Astrocyte of the cerebellum (primary cell): ENCODE results near the gene SPPL2A.
"Not testable (repeated sequence)": the region's sequence is repeated elsewhere in the genome, so short reads cannot be mapped to it uniquely, and the experiment has no call there.

Experiments
- DNase-seq: peaks from one replicate; pipeline ENCODE4 v3.0.0-alpha.2; 2011; ENCODE audit warnings: low read depth
- H3K4me3 ChIP-seq: 2 replicates; pipeline ENCODE4 v1.5.1; 2011; ENCODE audit warnings: mild to moderate bottlenecking, low read depth, low read length, moderate library complexity
- CTCF ChIP-seq: IDR thresholded peaks from 2 replicates; pipeline ENCODE4 v1.5.1; 2012; ENCODE audit warnings: low read length, low read depth, moderate library complexity, mild to moderate bottlenecking; ENCODE audit errors: missing control alignments
- in situ Hi-C: cut with HindIII; loops from 2 replicates; pipeline ENCODE4 v1.10.0; 2017; ENCODE audit warnings: low sequenced_read_pairs

SPPL2A gene

GRCh38 chr15:50698101-50698500, 67.4 kb downstream of the SPPL2A start:
- H3K4me3 ChIP-seq = no peak overlapping the region
- in situ Hi-C loops = no loop called here
- no peak for DNase-seq
- no peak for TF ChIP-seq CTCF

GRCh38 chr15:50697109-50697797, 68.3 kb downstream of the SPPL2A start:
- no peak overlapping the region for H3K4me3 ChIP-seq
- no peak for TF ChIP-seq CTCF
- DNase-seq = no peak
- in situ Hi-C loops = no loop called here

- in situ Hi-C loops, DNase-seq: not testable (repeated sequence)
Measured at GRCh38 chr15:50694634-50695165, 70.8 kb downstream of the SPPL2A start.

GRCh38 chr15:50687302-50687902, 78.1 kb downstream of the SPPL2A start:
- no peak for DNase-seq
- H3K4me3 ChIP-seq = peak overlapping the region; percentile 97
- TF ChIP-seq CTCF = no peak
- in situ Hi-C loops = no loop called here

More at GRCh38 chr15:50694634-50695165, 70.8 kb downstream of the SPPL2A start:
- H3K4me3 ChIP-seq = not testable (repeated sequence)

GRCh38 chr15:50686469-50687301, 78.8 kb downstream of the SPPL2A start, which contains the start of gene TRPM7:
TSS of gene TRPM7 (minus strand) at chr15:50686797. CDS start at chr15:50686533, 264 bp downstream.
- TF ChIP-seq CTCF = no peak
- peak; percentile 39 for DNase-seq
- H3K4me3 ChIP-seq = peak within 1 kb of the TSS; percentile 97
- in situ Hi-C loops = no loop called here

GRCh38 chr15:50685976-50686468, 79.5 kb downstream of the SPPL2A start:
- in situ Hi-C loops = no loop called here
- no peak for DNase-seq
- H3K4me3 ChIP-seq = peak overlapping the region; percentile 97
- no peak for TF ChIP-seq CTCF
